ENCODE data around the gene BNC2. TPM values are rescaled to one million over a fixed set of nuclear protein-coding genes. Genes with fewer than 3 reads are reported as not detected.

BNC2 gene
- total RNA-seq, 2 donors from 2014 or later, result 2.1 to 20.0 TPM

- H3K9ac ChIP-seq (ENCODE audit: low read depth in 2 of 2, low read length in 2 of 2), result no peak overlapping the region
- H3K27me3 ChIP-seq, result no peaks in the 10 kb centered on the region
- no peaks in the 10 kb centered on the region for H3K9me3 ChIP-seq
- DNase-seq, result no peak
- intact Hi-C loops (cut with DNase I), result no loop called here
- H3K4me3 ChIP-seq, result no peak overlapping the region
- TF ChIP-seq, protein P1, sequence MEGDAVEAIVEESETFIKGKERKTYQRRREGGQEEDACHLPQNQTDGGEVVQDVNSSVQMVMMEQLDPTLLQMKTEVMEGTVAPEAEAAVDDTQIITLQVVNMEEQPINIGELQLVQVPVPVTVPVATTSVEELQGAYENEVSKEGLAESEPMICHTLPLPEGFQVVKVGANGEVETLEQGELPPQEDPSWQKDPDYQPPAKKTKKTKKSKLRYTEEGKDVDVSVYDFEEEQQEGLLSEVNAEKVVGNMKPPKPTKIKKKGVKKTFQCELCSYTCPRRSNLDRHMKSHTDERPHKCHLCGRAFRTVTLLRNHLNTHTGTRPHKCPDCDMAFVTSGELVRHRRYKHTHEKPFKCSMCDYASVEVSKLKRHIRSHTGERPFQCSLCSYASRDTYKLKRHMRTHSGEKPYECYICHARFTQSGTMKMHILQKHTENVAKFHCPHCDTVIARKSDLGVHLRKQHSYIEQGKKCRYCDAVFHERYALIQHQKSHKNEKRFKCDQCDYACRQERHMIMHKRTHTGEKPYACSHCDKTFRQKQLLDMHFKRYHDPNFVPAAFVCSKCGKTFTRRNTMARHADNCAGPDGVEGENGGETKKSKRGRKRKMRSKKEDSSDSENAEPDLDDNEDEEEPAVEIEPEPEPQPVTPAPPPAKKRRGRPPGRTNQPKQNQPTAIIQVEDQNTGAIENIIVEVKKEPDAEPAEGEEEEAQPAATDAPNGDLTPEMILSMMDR (IDR thresholded peaks at IDR 0.05), result no peak
- H3K36me3 ChIP-seq, result no peaks in the 10 kb centered on the region
- H3K27ac ChIP-seq, result no peak overlapping the region
- H3K4me1 ChIP-seq, result no peaks in the 10 kb centered on the region
These were observed 465.0 kb downstream of the BNC2 start for GRCh38 chr9:16405421-16405820.

DNA sequence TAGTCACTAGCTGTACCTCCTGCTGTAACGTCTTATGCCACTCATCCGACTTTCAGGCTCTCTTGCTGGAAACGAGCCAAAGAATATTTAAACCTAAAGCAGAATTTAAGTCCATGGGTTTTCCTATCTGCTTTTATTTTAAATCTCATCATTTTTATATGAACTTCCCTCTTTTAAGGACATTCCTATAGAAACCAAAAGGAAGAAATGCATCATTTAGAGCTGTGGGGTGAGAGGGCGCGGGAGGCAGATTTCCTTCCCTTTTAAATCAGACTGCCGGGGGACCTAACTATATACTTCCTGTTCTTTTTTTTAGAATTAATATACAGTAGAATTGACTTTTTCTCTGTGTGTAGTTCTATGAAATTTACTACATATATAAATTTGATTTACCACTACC lies 468.8 kb downstream of the BNC2 start:
- DNase-seq, result no peak
- H3K9ac ChIP-seq (ENCODE audit: low read depth in 2 of 2, low read length in 2 of 2), result no peak overlapping the region
- TF ChIP-seq, protein P1 (IDR thresholded peaks at IDR 0.05), result no peak
- no peaks in the 10 kb centered on the region for H3K9me3 ChIP-seq
- no peaks in the 10 kb centered on the region for H3K27me3 ChIP-seq
- H3K36me3 ChIP-seq, result no peaks in the 10 kb centered on the region
- H3K27ac ChIP-seq, result no peak overlapping the region
- H3K4me1 ChIP-seq, result no peaks in the 10 kb centered on the region
- no peak overlapping the region for H3K4me3 ChIP-seq
- intact Hi-C loops (cut with DNase I), result no loop called here

GRCh38 chr9:16398691-16399090 lies 471.8 kb downstream of the BNC2 start:
- Histone ChIP-seq H3K9ac (ENCODE audit: low read depth in 2 of 2, low read length in 2 of 2) (no peak overlapping the region), H3K9me3 (no peaks in the 10 kb centered on the region), H3K4me1 (no peaks in the 10 kb centered on the region), H3K27ac (no peak overlapping the region), H3K36me3 (no peaks in the 10 kb centered on the region), H3K4me3 (no peak overlapping the region), H3K27me3 (no peaks in the 10 kb centered on the region)
- intact Hi-C loops (cut with DNase I), result no loop called here
- TF ChIP-seq, protein P1 (IDR thresholded peaks at IDR 0.05), result no peak
- no peak for DNase-seq

DNA sequence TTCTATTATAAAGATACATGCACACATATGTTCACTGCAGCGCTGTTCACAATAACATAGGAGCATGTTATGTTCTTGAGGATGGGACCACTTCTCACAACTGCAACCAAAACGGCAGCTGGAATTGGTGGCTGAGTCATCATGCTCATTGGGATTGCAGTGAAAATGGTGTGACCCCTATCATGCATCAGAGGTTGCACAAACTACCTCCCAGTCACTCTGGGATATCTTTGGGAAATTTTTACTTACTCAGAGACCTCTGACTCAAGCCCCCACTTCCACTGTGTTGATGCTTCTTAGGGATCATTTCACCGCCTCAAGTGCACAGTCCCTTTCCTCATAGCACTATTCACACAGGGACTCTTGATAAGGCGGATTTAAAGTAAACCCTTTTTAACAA lies 474.1 kb downstream of the BNC2 start:
- no peak for DNase-seq

GRCh38 chr9:16391369-16391768 lies 479.1 kb downstream of the BNC2 start:
- H3K9ac ChIP-seq (ENCODE audit: low read depth in 2 of 2, low read length in 2 of 2), result no peak overlapping the region
- no peak for DNase-seq
- H3K9me3 ChIP-seq, result no peaks in the 10 kb centered on the region
- no peaks in the 10 kb centered on the region for H3K36me3 ChIP-seq
- H3K4me1 ChIP-seq, result no peaks in the 10 kb centered on the region
- TF ChIP-seq, protein P1 (IDR thresholded peaks at IDR 0.05), result no peak
- H3K27me3 ChIP-seq, result no peaks in the 10 kb centered on the region
- intact Hi-C loops (cut with DNase I), result no loop called here
- H3K27ac ChIP-seq, result no peak overlapping the region
- no peak overlapping the region for H3K4me3 ChIP-seq

More for the DNA sequence above, 474.1 kb downstream of the BNC2 start:
- intact Hi-C loops (cut with DNase I), result no loop called here
- Histone ChIP-seq H3K4me1 (no peaks in the 10 kb centered on the region), H3K27ac (no peak overlapping the region), H3K9ac (ENCODE audit: low read depth in 2 of 2, low read length in 2 of 2) (no peak overlapping the region), H3K27me3 (no peaks in the 10 kb centered on the region), H3K9me3 (no peaks in the 10 kb centered on the region), H3K4me3 (no peak overlapping the region), H3K36me3 (no peaks in the 10 kb centered on the region)
- TF ChIP-seq, protein P1 (IDR thresholded peaks at IDR 0.05), result no peak

- Histone ChIP-seq H3K27ac (no peak overlapping the region), H3K4me3 (no peak overlapping the region), H3K9me3 (no peaks in the 10 kb centered on the region), H3K9ac (ENCODE audit: low read depth in 2 of 2, low read length in 2 of 2) (no peak overlapping the region), H3K27me3 (no peaks in the 10 kb centered on the region), H3K4me1 (no peaks in the 10 kb centered on the region), H3K36me3 (no peaks in the 10 kb centered on the region)
- TF ChIP-seq, protein P1 (IDR thresholded peaks at IDR 0.05), result no peak
- no peak for DNase-seq
- intact Hi-C loops (cut with DNase I), result no loop called here
These were observed 483.1 kb downstream of the BNC2 start for GRCh38 chr9:16387382-16387781.

Data from colonic mucosa (tissue), 4 donors.